RCC 7860 (cell line): ENCODE results near the gene AKR1E2.
A peak's percentile ranks its signal among the peaks of the same experiment; 100 is the strongest.

Experiments used
- DNase-seq: peaks from one replicate; pipeline ENCODE4 v3.0.0-alpha.2; 2015; ENCODE audit warnings: low spot score
- FAIRE-seq: peaks from 2 replicates; lab custom pipeline; 2012; peaks lifted over from hg19 to GRCh38; lab: Jason Lieb, UNC

The AKR1E2 gene

DNA sequence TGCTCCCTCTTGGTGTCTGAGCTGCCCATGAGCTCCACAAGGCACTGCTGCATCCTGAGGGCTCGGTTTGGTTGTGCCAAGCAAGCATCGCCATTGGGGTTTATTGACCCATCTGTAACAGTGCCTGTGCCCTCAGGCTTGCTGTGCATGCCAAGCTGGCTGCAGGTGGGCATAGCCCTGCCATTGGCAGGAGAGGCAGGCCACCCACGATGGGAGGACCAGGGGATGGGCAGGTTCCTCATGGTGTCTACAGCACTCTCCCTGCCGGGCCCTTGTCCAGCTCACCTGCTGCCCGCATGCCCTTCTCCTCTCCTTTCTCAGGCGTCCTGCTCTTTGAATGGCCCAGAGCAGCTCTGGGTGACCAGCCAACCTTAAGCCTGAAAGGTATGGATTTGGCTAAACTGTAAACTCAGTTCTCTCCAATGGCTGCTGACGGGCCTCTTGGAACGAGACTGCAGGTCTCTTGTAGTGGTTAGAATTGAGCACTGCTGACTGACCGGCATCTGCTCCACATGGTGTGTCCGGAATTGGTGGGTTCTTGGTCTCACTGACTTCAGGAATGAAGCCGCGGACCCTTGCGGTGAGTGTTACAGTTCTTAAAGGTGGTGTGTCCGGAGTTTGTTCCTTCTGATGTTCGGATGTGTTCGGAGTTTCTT is 17.6 kb downstream of the AKR1E2 start:
- no peak for DNase-seq

DNA sequence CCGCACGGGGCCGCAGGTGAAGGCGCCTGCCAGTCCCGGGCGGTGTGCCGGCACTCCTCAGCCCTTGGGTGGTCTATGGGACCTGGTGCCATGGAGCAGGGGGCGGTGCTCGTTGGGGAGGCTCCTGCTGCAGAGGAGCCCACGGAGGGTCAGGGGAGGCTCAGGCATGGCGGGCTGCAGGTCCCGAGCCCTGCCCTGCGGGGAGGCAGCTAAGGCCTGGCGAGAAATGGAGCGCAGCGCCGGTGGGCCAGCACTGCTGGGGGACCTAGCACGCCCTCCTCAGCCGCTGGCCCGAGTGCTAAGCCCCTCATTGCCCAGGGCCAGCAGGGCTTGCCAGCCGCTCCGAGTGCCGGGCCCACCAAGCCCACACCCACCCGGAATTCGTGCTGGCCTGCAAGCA is 18.9 kb downstream of the AKR1E2 start:
- DNase-seq (no peak), FAIRE-seq (no peak)

More for the DNA sequence above, 17.6 kb downstream of the AKR1E2 start:
- FAIRE-seq, result no peak

DNA sequence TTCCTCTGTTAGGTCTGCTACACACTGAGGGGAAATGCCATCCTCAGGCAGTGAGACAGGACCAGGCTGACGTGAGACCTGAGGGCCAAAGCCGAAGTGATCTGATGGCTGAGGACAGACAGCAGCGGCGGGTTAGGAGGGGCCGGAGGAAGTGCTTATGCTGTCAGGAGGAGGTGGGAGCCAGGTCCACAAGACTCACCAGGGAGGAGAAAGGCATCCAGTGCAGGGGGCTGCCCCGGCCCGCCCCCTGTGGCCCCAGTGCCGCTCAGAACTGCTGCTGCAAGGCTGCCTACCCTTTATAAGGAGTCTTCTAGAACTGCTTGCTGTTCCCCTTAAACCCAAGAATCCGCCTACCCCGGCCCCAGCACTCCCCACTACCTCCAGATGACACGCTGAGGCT is 19.8 kb downstream of the AKR1E2 start:
- FAIRE-seq, result no peak

DNA sequence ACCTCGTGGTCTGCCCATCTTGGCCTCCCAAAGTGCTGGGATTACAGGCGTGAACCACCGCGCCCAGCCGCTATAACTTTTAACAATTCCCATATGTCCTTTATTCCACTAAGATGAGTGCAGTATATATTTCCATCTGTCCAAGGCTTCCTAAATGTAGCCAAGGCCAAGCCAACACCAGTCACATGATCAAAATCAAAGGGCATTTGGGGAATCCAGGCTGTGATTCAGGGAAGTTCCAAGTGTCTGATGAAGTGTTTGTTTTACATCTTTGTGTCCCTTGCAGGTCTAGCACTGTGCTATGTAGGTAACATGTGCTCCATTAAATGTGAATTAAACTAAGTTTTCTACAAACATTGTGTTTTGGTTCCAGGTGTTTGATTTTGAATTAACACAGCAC is 20.8 kb downstream of the AKR1E2 start:
- no peak for FAIRE-seq
- DNase-seq, result no peak

More for the DNA sequence above, 19.8 kb downstream of the AKR1E2 start:
- DNase-seq, result no peak

DNA sequence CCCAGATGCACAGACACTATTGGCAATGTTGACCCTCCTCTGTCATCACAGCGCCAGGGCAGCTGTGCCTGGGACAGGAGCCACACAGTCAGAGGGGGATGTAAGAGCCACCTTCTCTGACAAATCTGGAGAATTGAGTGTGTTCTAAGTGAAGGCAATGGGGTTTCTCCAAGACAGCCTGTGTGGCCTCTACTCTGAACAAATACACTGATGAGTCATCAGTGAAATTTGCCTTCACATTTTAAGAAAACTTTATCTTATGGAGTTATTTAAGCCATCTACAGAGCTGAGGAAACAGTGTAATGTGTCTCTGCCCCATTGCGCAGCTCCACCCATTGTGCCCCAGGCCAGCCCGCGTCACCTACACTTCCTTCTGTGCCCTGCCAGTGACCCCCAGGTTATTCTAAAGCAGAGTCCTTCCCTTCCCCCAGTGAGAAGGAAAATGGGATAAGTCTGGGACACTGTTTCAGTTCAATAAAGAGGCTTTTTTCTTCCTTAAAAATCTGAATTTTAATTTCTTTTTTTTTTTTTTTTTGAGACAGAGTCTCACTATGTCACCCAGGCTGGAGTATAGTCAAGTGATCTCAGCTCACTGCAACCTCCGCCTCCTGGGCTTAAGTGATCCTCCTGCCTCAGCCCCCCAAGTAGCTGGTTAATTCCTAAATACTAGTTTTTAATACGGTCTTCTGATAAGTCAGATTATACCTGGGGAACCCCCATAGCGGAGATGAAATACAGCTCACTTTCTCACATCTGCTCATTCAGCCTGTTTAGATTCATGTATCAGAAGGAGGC is 21.8 kb downstream of the AKR1E2 start:
- FAIRE-seq, result no peak
- peak; percentile 15 for DNase-seq

DNA sequence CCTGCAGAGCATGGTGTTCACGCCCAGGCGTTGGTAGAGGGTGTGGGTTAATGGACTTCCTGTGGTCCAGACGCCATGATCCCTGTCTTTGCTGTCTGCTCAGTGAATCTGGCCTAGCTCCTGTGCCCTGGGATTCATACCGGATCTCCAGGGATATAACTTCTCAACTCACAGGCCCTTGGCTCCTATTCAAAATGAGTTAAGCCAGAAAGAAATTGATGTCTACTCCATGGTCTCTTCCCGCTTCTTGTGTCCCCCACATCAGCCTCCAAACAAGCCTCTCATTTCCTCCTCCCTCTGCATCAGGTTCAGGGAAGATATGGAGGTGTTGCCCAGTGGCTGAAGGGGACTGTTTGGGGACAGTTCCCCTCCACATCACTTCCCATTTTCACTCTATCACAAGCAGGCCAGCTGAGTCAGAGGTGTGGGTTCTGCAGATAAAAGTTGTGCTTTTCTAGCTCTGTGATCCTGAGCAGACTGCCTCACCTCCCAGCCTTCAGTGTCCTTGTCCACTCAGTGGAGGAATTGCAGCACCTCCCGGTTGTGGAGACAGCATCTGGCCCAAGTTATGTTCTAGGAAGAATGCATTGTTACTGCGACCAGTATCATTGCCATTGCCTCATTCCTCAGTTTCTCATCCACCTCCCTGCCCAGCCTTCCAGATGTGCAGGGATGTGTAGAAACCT is 22.5 kb downstream of the AKR1E2 start:
- FAIRE-seq, result no peak
- DNase-seq, result no peak

DNA sequence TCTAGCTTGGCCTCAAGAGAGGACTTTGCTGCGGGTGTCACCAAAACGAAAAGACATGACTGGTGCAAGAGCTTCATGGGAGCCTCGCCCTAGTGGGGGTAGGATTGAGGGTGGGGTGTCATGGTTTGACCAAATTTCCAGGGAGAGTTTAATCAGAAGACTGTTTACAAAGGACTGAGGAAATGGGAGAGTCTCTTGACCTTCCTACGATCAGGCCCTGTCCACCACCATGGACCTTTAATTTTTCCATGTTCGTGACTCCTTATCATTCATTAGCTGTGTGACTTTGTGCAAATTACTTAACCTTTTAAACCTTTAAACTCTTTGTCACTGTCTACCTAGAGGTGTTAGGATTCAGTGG is 23.0 kb downstream of the AKR1E2 start:
- FAIRE-seq (no peak), DNase-seq (no peak)

DNA sequence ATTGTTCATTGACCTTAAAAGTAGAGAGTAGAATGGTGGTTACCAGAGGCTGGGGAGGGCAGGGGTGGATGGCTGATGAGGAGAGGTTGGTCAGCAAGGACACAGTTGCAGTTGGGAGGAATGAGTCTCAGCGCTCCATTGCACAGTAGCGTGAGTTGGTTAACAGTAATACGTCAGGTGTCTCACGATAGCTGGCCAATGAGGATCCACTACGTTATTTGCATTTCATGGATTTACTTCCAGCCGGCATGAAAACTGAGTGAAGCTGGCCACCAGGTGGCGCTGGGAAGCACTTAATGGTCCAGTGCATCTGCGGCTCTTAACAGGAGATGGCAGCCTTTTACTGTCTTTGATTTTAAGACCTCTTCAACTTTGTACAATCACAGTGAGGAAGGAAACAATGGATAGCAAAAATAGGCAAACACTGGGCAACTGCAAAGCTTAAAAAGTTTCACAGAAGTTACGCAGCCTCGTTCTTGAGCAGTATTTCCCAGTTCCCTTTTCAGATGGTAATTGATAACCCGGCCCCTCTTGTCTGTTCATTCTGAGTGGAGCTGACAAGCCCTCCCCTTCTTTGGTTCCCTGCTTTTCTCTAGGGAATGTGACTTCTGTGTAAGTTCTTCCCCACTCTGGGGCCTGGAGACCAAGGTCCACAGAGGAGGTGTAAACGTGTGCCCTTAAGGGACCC is 23.7 kb downstream of the AKR1E2 start:
- peak; percentile 76 for DNase-seq
- FAIRE-seq, result peak; percentile 83

DNA sequence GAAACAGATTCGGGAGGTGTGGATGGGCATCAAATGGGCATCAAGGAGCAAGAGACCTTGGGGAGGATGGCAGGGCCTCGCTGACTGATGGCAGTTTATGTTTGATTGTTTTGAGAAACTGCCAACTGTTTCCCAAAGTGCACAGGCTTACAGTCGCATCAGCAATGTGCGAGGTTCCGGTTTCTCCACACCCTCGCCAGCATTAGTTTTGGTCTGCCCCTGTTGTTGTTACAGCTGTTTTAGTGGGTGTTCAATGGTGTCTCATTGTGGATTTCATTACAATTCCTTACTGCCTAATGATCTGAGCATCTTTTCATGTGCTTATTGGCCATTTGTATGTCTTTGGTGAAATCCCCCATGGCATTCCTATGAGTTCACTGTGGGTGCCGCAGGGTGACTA is 24.4 kb downstream of the AKR1E2 start:
- no peak for DNase-seq
- no peak for FAIRE-seq

DNA sequence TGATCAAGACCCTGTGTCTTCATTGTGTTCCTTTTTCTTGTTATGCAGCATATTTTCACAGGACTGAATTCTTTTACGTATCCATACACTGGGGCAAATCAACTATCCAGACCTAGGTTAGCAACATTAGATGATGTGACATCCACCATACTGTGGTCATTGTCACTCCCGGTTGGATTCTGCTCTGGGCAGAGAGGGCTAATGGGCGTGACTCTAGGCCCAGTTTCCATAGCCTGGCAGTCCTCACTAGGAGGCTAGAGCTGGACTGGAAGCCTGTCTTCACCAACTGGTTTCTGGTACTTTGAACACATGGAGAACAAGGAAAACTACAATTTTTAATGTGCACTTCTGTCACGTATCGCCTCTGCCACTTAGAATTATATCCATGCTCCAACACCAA is 25.2 kb downstream of the AKR1E2 start:
- no peak for FAIRE-seq
- no peak for DNase-seq

DNA sequence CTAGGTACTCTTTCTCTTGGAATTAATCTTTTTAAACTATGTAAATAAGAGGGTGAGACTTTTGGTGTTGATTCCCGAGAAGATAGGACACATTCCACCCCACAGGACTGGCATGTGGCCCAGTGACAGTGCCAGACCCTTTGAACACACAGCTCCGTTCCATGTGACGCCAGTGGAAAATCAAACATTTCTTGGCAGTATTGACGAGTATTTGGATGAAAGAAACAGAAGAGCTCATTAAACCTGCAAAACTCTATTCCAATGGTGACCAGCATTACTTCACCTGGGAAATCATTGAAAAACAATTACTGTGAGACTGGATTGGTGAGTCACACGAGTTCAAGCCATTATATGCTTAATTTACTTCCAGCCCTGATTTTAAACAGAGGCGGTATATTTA is 25.8 kb downstream of the AKR1E2 start:
- FAIRE-seq (no peak), DNase-seq (no peak)

DNA sequence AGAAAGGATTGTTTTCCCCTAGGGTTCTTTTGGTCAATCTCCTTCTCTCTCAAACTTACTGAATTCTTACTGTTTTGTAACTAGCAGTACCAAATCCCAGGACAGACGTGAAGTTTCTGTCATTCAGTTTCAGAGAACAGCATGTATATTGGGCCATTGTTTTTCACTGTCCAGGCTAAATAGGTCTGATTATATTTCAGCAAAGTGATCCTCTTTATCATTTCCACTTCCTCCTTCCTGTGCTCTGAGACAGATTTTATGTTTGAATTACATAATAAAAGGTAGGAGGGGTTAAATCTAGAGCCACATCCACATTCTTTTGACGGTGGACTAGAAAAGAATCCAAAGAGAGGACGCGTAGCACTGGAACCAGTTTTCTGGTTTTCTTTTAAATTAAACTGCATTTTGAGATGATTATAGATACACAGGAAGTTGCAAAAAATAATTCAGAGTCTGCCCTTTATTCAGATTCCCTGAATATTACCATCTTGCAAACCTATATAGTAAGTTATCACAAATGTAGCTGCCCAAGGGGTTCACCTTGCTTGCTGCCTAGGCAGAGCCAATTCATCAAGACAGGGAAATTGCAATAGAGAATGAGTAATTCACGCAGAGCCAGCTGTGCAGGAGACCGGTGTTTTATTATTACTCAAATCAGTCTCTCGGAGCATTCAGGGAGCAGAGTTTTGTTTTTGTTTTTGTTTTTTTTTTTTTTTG is 40.1 kb downstream of the AKR1E2 start:
- DNase-seq (no peak), FAIRE-seq (no peak)

DNA sequence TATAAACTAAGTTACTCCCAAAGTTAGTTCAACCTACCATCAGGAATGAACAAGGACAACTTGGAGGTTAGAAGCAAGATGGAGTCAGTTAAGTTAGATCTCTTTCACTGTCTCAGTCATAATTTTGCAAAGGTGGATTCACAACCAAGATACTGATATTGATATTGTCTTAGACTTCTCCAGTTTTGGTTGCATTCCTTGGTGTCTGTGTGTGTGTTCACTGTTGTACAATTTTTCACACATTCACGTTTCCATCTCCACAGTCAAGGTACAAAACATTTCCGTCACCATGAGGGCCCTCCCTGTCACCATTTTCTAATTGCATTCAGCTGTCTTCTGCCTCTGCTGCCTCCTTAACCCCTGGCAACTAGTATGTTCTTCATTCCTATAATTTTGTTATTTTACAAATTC is 41.1 kb downstream of the AKR1E2 start:
- no peak for FAIRE-seq
- DNase-seq, result no peak

DNA sequence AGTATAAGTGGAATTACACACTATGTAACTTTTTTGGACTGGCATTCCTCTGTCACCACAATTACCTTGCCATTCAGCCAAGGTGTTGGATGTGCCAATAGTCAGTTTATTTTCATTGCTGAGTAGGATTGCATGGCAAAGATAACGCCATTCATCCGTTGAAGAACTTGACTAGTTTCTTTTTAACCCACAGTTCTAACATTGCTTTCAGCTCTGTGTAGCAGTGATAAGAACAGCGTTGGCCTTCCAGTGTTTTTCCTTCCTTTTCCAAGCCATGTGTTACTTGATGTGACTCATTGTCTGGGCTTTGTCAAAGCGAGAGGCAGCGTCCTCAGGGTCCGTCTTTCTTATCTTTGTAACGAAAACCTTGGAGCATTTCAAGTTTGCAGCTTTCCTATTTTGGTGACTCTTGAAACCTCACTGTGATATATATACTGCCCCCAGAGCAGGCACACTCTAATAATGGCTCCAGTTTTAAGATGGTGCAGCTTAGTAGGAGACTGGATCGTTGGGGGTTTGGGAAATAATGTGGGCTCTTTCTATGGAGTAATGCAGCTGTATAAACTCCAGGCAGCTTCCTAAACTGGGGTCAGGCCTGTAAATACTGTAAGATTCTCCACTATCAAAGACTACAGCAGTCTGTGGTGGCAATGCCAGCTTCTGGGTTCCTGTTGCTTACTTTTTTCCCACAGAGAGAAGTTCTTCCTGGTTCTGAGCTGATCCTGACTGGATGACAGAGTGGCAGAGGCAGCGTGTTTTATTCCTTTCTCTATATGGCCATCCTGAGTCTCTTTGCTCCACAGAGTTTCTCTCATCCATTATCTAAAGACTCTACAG is 41.7 kb downstream of the AKR1E2 start:
- no peak for FAIRE-seq

DNA sequence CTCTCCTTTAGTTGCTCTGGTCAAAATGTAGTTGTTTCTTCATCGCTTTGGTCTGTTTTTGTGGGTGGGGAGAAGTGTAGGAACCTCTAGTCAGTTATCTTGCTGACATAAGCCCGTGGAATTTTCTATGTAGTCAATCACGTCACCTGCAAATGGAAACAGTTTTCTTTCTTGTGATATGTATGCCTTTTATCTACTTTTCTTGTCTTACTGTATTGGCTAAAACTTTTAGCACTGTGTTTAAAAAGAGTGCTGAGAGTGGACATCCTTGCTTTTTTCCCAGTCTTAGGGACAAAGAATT is 42.3 kb downstream of the AKR1E2 start:
- DNase-seq, result no peak
- no peak for FAIRE-seq

More for the DNA sequence above, 41.7 kb downstream of the AKR1E2 start:
- DNase-seq, result no peak

DNA sequence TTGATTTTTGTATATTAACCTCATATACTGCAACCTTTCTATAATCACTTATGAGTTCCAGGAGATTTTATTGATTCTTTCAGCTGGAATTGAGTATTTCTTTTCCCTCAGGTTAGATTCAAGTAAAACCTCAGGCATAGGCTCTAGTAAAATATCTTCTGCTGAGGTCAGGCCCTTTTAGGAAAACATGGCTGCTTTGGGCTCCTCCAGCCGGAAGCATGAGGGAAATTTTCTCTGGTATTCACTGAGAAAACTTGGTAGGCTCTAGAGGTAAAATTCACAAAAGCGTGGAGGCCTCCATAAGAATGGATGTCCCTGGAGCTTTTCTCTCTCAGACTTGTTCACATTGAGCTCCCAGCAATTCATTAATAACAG is 56.7 kb downstream of the AKR1E2 start:
- no peak for FAIRE-seq
- DNase-seq, result no peak

DNA sequence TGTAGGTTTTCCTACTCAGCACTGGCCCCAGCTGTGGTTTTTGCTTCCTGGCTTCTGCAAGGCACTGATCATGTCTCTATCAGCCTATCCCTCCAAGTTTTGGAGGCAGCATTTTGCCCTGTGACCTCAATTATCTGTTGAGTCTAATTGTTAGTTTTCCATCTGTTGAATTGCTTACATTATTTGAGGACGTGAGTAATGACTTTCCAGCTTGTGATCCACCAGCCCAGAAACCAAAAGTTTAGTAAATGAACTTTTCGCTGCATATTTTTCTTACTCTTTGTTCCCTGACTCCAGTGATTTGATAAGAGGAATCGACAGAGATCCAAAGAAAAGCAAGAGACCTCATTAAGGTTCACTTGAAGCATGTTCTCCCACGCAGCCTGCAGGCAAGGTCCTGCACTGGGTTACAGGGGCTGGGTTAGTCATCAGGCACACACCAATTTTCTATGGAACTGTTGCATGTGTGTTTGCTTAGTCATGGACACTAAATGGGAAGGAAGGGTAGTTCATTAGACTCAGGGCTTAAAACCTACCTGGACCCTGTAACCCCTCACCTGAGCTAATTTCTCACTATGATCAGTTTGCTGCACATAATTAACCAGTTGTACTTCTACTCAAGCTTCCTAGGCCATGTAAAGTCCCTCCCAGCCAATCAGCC is 57.2 kb downstream of the AKR1E2 start:
- FAIRE-seq, result no peak
- DNase-seq, result no peak

DNA sequence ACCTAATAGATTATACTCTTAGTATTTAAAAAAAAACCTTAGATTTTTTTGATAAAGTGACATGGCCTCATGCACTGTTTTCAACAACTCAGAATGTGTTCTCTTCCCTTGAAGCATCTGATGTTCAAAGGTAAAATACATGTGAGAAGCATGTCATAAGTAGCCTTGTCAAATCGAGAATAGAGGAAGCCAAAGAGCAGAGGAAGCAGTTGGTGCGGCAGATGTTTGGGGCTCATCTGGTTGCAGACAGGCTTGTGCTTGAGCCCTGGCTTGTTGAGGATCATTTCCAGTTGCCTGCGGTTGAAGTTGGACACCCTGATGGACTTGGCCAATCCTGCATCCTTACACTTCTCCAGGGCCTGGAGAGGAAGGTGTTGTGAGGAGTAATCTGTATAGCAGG is 59.2 kb downstream of the AKR1E2 start:
- no peak for FAIRE-seq
- DNase-seq, result no peak

DNA sequence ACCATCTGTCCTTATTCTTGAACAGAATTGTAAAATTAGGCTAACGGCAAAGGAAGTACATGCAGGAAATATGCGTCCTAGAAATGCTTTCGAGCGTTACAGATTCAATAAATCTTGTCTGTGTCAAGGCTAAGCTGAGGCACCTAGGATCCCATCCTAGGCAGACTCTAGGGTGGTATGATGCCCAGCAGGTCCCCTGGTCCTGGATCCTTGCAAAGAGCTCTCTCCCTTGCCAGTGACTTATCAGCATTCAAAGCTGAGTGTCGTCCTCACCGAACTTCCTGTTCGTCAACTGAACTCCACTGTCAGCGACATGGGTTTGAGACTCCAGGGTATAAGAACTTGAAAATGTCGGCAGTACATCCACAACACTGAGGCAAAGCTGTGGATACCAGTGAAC is 61.5 kb downstream of the AKR1E2 start:
- DNase-seq (no peak), FAIRE-seq (no peak)

DNA sequence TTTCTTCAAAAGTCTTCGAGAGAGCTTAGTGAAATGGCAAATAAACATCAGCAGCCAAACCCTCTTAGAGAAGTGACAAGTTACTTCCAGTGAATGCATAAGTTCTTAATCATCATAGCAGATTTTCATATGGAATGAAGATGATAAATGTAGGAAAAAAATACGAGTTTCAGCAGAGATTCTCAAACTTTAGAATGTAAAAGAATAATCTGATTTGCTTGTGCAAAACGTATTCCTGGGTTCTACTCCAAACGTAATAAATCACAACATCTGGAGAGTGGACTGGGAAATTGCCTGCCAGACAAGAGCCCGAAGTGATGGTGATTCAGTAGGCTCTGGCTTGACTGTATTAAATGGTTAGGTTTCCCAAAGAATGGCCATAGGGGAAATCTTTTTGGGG is 62.2 kb downstream of the AKR1E2 start:
- no peak for FAIRE-seq
- DNase-seq, result no peak
